ENCODE data around the gene ATP2C2. TPM values are rescaled to one million over a fixed set of nuclear protein-coding genes. Genes with fewer than 3 reads are reported as not detected.

The ATP2C2 gene
- total RNA-seq, 1 experiment from 2014 or later, result 4.3 TPM

DNA sequence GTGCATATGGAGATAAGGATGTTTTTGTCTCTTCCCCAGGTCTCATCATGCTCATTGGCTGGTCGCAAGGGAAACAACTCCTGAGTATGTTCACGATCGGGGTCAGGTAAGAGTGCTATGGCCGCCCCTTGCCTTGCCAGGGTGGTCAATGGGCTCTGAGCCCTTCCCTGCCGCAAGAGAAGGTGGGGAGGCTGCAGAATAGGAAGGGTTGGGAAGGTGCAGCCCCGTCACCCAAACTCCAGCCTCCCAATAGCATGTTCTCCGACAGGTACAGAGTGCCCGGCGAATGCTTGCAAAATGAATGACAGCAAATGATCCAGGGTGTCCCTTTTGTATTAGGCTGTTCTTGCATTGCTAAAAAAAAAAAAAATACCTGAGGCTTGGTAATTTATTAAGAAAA is 57.4 kb downstream of the ATP2C2 start:
- ChIA-PET CTCF (no interaction called here), POLR2A (no interaction called here)
- TF ChIP-seq, protein P1, sequence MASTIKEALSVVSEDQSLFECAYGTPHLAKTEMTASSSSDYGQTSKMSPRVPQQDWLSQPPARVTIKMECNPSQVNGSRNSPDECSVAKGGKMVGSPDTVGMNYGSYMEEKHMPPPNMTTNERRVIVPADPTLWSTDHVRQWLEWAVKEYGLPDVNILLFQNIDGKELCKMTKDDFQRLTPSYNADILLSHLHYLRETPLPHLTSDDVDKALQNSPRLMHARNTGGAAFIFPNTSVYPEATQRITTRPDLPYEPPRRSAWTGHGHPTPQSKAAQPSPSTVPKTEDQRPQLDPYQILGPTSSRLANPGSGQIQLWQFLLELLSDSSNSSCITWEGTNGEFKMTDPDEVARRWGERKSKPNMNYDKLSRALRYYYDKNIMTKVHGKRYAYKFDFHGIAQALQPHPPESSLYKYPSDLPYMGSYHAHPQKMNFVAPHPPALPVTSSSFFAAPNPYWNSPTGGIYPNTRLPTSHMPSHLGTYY (CRISPR knock-in tag; IDR thresholded peaks at IDR 0.05), result no peak
- TF ChIP-seq, protein P2, sequence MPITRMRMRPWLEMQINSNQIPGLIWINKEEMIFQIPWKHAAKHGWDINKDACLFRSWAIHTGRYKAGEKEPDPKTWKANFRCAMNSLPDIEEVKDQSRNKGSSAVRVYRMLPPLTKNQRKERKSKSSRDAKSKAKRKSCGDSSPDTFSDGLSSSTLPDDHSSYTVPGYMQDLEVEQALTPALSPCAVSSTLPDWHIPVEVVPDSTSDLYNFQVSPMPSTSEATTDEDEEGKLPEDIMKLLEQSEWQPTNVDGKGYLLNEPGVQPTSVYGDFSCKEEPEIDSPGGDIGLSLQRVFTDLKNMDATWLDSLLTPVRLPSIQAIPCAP (CRISPR knock-in tag; IDR thresholded peaks at IDR 0.05), result no peak
- no peak for TF ChIP-seq ZNF219 (CRISPR knock-in tag; IDR thresholded peaks at IDR 0.05; ENCODE audit: borderline replicate concordance)
- no peak for TF ChIP-seq SMAD4 (CRISPR knock-in tag; IDR thresholded peaks at IDR 0.05)
- TF ChIP-seq, protein P3, sequence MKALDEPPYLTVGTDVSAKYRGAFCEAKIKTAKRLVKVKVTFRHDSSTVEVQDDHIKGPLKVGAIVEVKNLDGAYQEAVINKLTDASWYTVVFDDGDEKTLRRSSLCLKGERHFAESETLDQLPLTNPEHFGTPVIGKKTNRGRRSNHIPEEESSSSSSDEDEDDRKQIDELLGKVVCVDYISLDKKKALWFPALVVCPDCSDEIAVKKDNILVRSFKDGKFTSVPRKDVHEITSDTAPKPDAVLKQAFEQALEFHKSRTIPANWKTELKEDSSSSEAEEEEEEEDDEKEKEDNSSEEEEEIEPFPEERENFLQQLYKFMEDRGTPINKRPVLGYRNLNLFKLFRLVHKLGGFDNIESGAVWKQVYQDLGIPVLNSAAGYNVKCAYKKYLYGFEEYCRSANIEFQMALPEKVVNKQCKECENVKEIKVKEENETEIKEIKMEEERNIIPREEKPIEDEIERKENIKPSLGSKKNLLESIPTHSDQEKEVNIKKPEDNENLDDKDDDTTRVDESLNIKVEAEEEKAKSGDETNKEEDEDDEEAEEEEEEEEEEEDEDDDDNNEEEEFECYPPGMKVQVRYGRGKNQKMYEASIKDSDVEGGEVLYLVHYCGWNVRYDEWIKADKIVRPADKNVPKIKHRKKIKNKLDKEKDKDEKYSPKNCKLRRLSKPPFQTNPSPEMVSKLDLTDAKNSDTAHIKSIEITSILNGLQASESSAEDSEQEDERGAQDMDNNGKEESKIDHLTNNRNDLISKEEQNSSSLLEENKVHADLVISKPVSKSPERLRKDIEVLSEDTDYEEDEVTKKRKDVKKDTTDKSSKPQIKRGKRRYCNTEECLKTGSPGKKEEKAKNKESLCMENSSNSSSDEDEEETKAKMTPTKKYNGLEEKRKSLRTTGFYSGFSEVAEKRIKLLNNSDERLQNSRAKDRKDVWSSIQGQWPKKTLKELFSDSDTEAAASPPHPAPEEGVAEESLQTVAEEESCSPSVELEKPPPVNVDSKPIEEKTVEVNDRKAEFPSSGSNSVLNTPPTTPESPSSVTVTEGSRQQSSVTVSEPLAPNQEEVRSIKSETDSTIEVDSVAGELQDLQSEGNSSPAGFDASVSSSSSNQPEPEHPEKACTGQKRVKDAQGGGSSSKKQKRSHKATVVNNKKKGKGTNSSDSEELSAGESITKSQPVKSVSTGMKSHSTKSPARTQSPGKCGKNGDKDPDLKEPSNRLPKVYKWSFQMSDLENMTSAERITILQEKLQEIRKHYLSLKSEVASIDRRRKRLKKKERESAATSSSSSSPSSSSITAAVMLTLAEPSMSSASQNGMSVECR (CRISPR knock-in tag; IDR thresholded peaks at IDR 0.05; ENCODE audit: borderline replicate concordance), result no peak
- TF ChIP-seq TP53 (CRISPR knock-in tag; IDR thresholded peaks at IDR 0.05), result no peak
- no peak for TF ChIP-seq SP1 (CRISPR knock-in tag; conservative IDR thresholded peaks at IDR 0.05)
- TF ChIP-seq, protein P4, sequence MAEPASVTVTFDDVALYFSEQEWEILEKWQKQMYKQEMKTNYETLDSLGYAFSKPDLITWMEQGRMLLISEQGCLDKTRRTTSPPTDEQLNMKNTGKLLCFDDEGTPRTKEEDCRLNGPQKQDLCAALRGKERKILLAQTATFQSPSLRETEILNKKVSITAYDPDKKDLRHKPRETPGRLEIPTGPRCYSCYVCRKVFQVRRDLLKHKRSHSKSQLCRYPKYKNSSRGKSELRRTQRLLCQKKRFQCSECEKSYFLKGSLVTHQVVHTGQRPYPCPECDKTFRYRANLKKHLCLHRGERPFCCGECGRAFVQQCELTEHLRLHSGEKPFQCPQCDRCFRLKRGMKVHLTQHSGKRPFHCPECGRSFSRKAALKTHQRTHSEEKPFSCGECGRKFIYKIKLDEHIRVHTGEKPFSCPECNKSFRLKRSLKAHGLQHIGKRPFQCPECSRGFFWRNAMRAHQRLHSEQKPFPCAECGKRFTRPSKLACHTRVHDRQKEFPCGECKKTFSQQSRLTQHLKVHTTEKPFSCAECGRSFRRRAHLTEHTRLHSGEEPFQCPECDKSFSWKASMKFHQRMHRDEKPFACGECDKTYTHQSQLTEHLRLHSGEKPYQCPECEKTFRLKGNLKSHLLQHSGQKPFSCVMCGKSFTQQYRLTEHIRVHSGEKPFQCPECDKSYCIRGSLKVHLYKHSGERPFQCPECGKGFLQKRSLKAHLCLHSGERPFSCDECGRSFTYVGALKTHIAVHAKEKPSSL (CRISPR knock-in tag; conservative IDR thresholded peaks at IDR 0.05), result no peak
- TF ChIP-seq NFATC4 (CRISPR knock-in tag; IDR thresholded peaks at IDR 0.05), result no peak
- no peak for TF ChIP-seq FOXP1 (CRISPR knock-in tag; IDR thresholded peaks at IDR 0.05; ENCODE audit: borderline replicate concordance)
- TF ChIP-seq ZNF232 (CRISPR knock-in tag; IDR thresholded peaks at IDR 0.05), result no peak
- TF ChIP-seq, protein P5, sequence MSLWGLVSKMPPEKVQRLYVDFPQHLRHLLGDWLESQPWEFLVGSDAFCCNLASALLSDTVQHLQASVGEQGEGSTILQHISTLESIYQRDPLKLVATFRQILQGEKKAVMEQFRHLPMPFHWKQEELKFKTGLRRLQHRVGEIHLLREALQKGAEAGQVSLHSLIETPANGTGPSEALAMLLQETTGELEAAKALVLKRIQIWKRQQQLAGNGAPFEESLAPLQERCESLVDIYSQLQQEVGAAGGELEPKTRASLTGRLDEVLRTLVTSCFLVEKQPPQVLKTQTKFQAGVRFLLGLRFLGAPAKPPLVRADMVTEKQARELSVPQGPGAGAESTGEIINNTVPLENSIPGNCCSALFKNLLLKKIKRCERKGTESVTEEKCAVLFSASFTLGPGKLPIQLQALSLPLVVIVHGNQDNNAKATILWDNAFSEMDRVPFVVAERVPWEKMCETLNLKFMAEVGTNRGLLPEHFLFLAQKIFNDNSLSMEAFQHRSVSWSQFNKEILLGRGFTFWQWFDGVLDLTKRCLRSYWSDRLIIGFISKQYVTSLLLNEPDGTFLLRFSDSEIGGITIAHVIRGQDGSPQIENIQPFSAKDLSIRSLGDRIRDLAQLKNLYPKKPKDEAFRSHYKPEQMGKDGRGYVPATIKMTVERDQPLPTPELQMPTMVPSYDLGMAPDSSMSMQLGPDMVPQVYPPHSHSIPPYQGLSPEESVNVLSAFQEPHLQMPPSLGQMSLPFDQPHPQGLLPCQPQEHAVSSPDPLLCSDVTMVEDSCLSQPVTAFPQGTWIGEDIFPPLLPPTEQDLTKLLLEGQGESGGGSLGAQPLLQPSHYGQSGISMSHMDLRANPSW (CRISPR knock-in tag; conservative IDR thresholded peaks at IDR 0.05; ENCODE audit: low read depth), result no peak
- TF ChIP-seq, protein P6, sequence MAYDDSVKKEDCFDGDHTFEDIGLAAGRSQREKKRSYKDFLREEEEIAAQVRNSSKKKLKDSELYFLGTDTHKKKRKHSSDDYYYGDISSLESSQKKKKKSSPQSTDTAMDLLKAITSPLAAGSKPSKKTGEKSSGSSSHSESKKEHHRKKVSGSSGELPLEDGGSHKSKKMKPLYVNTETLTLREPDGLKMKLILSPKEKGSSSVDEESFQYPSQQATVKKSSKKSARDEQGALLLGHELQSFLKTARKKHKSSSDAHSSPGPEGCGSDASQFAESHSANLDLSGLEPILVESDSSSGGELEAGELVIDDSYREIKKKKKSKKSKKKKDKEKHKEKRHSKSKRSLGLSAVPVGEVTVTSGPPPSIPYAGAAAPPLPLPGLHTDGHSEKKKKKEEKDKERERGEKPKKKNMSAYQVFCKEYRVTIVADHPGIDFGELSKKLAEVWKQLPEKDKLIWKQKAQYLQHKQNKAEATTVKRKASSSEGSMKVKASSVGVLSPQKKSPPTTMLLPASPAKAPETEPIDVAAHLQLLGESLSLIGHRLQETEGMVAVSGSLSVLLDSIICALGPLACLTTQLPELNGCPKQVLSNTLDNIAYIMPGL (CRISPR knock-in tag; IDR thresholded peaks at IDR 0.05), result no peak
- TF ChIP-seq IRF2 (CRISPR knock-in tag; IDR thresholded peaks at IDR 0.05; ENCODE audit: borderline replicate concordance, low read depth), result no peak
- no peak for TF ChIP-seq ATF1 (CRISPR knock-in tag; IDR thresholded peaks at IDR 0.05)
- no peak for TF ChIP-seq ZNF138 (CRISPR knock-in tag; conservative IDR thresholded peaks at IDR 0.05)
- H3K27me3 Mint-ChIP-seq (ENCODE audit: low read depth), result peaks cover 3% of the 10 kb centered on the region; the same call in 1 of the 2 replicates
- H3K27ac Mint-ChIP-seq, result no peak overlapping the region
- no peak overlapping the region for H3K4me3 Mint-ChIP-seq
- no peaks in the 10 kb centered on the region for H3K4me1 Mint-ChIP-seq
- H3K36me3 Mint-ChIP-seq, result peaks cover 12% of the 10 kb centered on the region
- ATAC-seq (no peak), DNase-seq (ENCODE audit: low spot score) (no peak)
- H3K9me3 Mint-ChIP-seq, result peaks cover 14% of the 10 kb centered on the region

Measured in WTC11 (cell line).